Erythroblast (primary cell): Measurements from ENCODE around the gene PSMA2.

Experiments used
- GATA1 ChIP-seq: IDR thresholded peaks from 2 replicates; pipeline ENCODE4 v1.6.1; 2011; ENCODE audit warnings: low read depth, mild to moderate bottlenecking, control low read depth, low read length, moderate library complexity
- POLR2A ChIP-seq: IDR thresholded peaks from 2 replicates; pipeline ENCODE4 v1.6.1; 2011; ENCODE audit warnings: mild to moderate bottlenecking, low read length

- TF ChIP-seq POLR2A (no peak), GATA1 (no peak)
Measured at GRCh38 chr7:42922017-42922753, 9.8 kb downstream of the PSMA2 start.
